NK-92 treated with Interleukin-12 subunit alpha and Interleukin-12 subunit beta, amount 100 ng/mL, for 24 hours (cell line): ENCODE measurements around the gene TDRD3.
"Not testable (repeated sequence)": the region's sequence is repeated elsewhere in the genome, so short reads cannot be mapped to it uniquely, and the experiment has no call there.

Experiments
- DNase-seq: peaks from one replicate; lab custom pipeline; 2025; lab: John Stamatoyannopoulos, UW

TDRD3 gene

GRCh38 chr13:60398907-60399589 is 2.0 kb downstream of the TDRD3 start:
- DNase-seq, result no peak

- no peak for DNase-seq
Measured at GRCh38 chr13:60402022-60402421, 5.0 kb downstream of the TDRD3 start.

- DNase-seq, result no peak
Measured at GRCh38 chr13:60407095-60407494, 10.1 kb downstream of the TDRD3 start.

GRCh38 chr13:60407852-60408251 is 10.8 kb downstream of the TDRD3 start:
- not testable (repeated sequence) for DNase-seq

GRCh38 chr13:60409574-60410292 is 12.7 kb downstream of the TDRD3 start:
- not testable (repeated sequence) for DNase-seq

- no peak for DNase-seq
Measured at GRCh38 chr13:60410299-60410698, 13.3 kb downstream of the TDRD3 start.

- DNase-seq, result no peak
Measured at GRCh38 chr13:60411464-60411863, 14.4 kb downstream of the TDRD3 start.

- DNase-seq, result no peak
Measured at GRCh38 chr13:60411983-60412382, 15.0 kb downstream of the TDRD3 start.

GRCh38 chr13:60412909-60413616 is 16.0 kb downstream of the TDRD3 start:
- DNase-seq, result no peak

- no peak for DNase-seq
Measured at GRCh38 chr13:60414177-60414576, 17.2 kb downstream of the TDRD3 start.

GRCh38 chr13:60417734-60418133 is 20.7 kb downstream of the TDRD3 start:
- DNase-seq, result no peak

- no peak for DNase-seq
Measured at GRCh38 chr13:60418954-60419353, 21.9 kb downstream of the TDRD3 start.

GRCh38 chr13:60425332-60425731 is 28.3 kb downstream of the TDRD3 start:
- no peak for DNase-seq

- no peak for DNase-seq
Measured at GRCh38 chr13:60426075-60426474, 29.1 kb downstream of the TDRD3 start.

- no peak for DNase-seq
Measured at GRCh38 chr13:60427285-60427684, 30.3 kb downstream of the TDRD3 start.

- no peak for DNase-seq
Measured at GRCh38 chr13:60431108-60431700, 34.2 kb downstream of the TDRD3 start.

GRCh38 chr13:60433505-60433904 is 36.5 kb downstream of the TDRD3 start:
- no peak for DNase-seq

GRCh38 chr13:60435762-60436374 is 38.8 kb downstream of the TDRD3 start:
- no peak for DNase-seq

- no peak for DNase-seq
Measured at GRCh38 chr13:60439201-60439600, 42.2 kb downstream of the TDRD3 start.

GRCh38 chr13:60441761-60442160 is 44.7 kb downstream of the TDRD3 start:
- no peak for DNase-seq

- DNase-seq, result no peak
Measured at GRCh38 chr13:60448907-60449510, 52.0 kb downstream of the TDRD3 start.

- DNase-seq, result no peak
Measured at GRCh38 chr13:60453490-60453889, 56.5 kb downstream of the TDRD3 start.
